HUES64 (cell line): ENCODE results near the gene DOC2B.

Source experiments
- H3K27ac ChIP-seq: 2 replicates; pipeline ENCODE4 v1.7.0; 2013; ENCODE audit warnings: low read depth, low read length, inconsistent platforms
- H3K27me3 ChIP-seq: 2 replicates; pipeline ENCODE4 v1.6.1; 2013; ENCODE audit warnings: mild to moderate bottlenecking, low read length; ENCODE audit not compliant: insufficient read depth
- H3K36me3 ChIP-seq: 2 replicates; pipeline ENCODE4 v1.6.1; 2013; ENCODE audit warnings: mild to moderate bottlenecking, low read length; ENCODE audit not compliant: insufficient read depth
- H3K4me1 ChIP-seq: 2 replicates; pipeline ENCODE4 v1.6.1; 2013; ENCODE audit warnings: mild to moderate bottlenecking, low read length, moderate library complexity; ENCODE audit not compliant: insufficient read depth
- H3K4me3 ChIP-seq: 2 replicates; pipeline ENCODE4 v1.5.1; 2013; ENCODE audit warnings: mild to moderate bottlenecking, low read length, moderate library complexity
- H3K9ac ChIP-seq: 2 replicates; pipeline ENCODE4 v1.6.1; 2013; ENCODE audit warnings: mild to moderate bottlenecking, low read depth, low read length
- H3K9me3 ChIP-seq: 2 replicates; pipeline ENCODE4 v1.6.1; 2013; ENCODE audit warnings: low read depth, low read length; ENCODE audit not compliant: insufficient read depth
- WGBS: fragments of 150-250, 120-280 bp; methylation state at CpG from one replicate; pipeline ENCODE4 v1.1.7; 2013; ENCODE audit warnings: missing lambda C conversion rate; 5-methylcytosine and 5-hydroxymethylcytosine counted together

The DOC2B gene

DNA sequence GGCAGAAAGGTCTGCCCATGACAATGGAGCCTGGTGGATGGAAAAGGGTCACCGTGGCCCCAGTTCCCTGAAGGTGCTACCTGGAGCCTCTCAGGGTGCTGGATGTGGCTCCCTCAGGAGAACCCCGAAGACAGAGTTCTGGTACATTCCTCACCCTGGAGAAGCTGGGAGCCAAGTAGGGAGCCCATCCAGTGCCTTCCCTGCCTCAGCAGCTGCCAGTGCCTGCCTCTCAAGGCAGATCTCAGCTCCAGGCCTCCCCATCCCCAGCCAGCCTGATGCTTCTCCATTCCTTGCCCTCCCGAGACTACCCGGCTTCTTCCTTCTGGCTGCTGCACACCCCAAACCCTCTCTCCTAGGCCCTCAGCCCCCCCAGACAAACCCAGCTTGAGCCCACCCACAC, 23.5 kb downstream of the DOC2B start:
- Histone ChIP-seq H3K9ac (no peak overlapping the region), H3K36me3 (no peaks in the 10 kb centered on the region), H3K27me3 (no peaks in the 10 kb centered on the region), H3K4me1 (no peaks in the 10 kb centered on the region), H3K4me3 (no peak overlapping the region), H3K27ac (no peak overlapping the region), H3K9me3 (no peaks in the 10 kb centered on the region)
- 90% methylated on average over 4 of the region's 4 CpGs for WGBS

DNA sequence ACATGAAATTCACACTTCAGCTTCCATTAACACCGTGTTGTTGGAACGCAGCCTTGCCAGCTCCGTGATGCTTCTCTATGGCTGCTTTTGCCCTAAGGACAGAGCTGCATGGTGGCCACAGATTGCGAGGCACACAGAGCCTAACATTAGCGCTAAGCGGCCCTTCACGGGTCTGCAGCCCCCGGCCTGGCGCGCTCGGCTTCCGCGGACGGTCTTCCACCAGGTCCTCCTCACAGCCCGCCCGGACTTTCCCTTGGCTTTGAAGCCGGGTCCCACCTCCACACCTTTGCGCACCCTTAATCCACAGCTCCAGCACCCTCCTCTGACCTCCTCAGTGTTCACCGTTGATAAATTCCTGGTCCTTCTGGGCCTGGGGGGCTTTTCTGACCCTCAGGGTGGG, 24.5 kb downstream of the DOC2B start:
- WGBS, result 95% methylated on average over 19 of the region's 19 CpGs
- H3K9ac ChIP-seq, result no peak overlapping the region
- no peaks in the 10 kb centered on the region for H3K4me1 ChIP-seq
- H3K27me3 ChIP-seq, result no peaks in the 10 kb centered on the region
- H3K36me3 ChIP-seq, result no peaks in the 10 kb centered on the region
- no peaks in the 10 kb centered on the region for H3K9me3 ChIP-seq
- H3K4me3 ChIP-seq, result no peak overlapping the region
- no peak overlapping the region for H3K27ac ChIP-seq

DNA sequence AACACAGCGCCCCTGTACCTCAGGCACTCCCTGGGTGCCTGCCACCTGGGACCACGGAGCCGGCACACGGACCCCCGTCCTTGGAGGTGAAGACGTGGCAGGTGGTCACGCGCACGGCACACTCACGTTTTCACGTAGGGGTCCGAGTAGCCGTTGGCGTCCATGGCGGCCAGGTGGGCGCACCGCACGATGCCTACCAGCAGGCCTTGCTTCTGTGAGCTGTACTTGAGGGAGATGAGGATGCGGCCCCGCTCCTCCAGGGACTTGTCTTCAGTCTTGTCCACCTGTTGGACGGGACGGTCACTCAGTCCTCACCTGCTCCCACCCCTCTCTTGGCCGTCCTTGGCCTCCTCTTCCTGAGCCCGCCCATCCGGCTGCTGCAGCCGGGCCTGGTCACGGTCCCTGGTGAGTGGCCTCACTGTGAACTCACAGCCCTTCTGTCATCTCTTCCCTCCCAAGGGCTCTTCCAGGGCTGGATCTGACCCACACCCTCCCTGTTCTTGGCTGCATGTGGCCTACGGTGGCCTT, 25.3 kb downstream of the DOC2B start:
- WGBS, result 96% methylated on average over 28 of the region's 28 CpGs

DNA sequence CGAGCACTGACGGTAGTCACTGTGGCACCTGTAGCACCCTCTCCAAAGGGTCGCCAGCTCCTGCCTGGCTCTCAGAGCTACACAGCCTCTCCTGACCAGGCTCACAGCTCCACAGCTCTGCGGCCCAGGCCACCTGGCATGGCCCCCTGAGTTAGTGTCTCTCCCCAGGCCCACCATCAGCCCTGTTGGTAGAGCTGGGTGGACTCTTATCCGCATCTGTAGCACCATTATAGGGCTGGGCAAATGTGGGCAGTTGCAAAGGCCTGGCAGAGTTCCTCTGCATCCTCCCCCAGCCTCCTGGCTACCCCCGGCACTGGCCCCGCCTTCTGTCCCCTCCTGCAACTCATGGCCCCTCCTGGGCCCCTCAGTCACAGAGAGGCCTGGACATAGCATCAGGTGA, 25.9 kb downstream of the DOC2B start:
- no peak overlapping the region for H3K9ac ChIP-seq
- 97% methylated on average over 7 of the region's 7 CpGs for WGBS
- no peaks in the 10 kb centered on the region for H3K4me1 ChIP-seq
- no peaks in the 10 kb centered on the region for H3K9me3 ChIP-seq
- no peak overlapping the region for H3K4me3 ChIP-seq
- no peaks in the 10 kb centered on the region for H3K36me3 ChIP-seq
- H3K27ac ChIP-seq, result no peak overlapping the region
- no peaks in the 10 kb centered on the region for H3K27me3 ChIP-seq

More for the DNA sequence above, 25.3 kb downstream of the DOC2B start:
- Histone ChIP-seq H3K27ac (no peak overlapping the region), H3K4me1 (no peaks in the 10 kb centered on the region), H3K27me3 (no peaks in the 10 kb centered on the region), H3K36me3 (no peaks in the 10 kb centered on the region), H3K9me3 (no peaks in the 10 kb centered on the region), H3K9ac (no peak overlapping the region), H3K4me3 (no peak overlapping the region)

DNA sequence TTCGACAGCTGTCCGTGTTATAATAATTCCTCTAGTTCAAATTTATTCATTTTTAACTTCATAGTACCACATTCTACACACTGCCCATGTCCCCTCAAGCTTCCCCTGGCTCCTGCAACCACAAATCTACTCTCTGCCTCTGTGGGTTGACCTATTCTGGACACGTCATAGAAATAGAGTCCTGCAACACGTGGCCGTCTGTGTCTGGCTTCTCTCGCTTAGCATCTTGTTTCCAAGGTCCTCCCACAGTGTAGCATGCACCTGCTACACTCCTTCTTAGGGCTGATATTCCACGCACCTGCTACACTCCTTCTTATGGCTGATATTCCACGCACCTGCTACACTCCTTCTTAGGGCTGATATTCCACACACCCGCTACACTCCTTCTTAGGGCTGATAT, 27.6 kb downstream of the DOC2B start:
- Histone ChIP-seq H3K4me3 (no peak overlapping the region), H3K36me3 (no peaks in the 10 kb centered on the region), H3K27ac (no peak overlapping the region), H3K27me3 (no peaks in the 10 kb centered on the region), H3K4me1 (no peaks in the 10 kb centered on the region), H3K9me3 (no peaks in the 10 kb centered on the region), H3K9ac (no peak overlapping the region)
- WGBS, result 94% methylated on average over 9 of the region's 9 CpGs

DNA sequence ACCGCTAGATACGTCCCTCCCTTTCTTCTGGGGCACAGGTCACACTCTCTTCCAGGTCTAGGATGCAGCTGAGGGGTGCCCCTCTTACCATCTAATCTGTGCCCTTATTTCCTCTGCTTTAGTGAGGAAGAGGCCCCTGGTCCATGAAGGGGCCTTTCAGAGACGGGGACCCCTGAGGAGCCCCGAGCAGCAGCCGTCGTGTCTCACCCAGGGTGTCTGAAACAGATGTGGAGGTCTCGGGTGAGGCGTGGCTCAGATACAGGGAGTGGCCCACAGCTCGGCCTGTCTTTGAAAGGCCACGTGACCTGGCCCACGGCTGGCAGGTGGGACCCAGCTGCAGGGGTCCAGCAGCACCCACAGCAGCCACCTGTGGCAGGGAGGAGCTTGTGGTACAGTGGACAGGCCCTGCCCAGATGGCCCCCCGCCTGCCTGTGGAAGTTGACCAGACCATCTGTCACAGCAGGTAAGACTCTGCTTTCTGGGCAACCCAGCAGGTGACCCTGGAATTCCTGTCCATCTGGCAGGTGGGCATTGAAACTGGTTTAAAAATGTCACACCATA, 28.5 kb downstream of the DOC2B start:
- no peaks in the 10 kb centered on the region for H3K27me3 ChIP-seq
- H3K4me1 ChIP-seq, result no peaks in the 10 kb centered on the region
- no peaks in the 10 kb centered on the region for H3K9me3 ChIP-seq
- H3K9ac ChIP-seq, result no peak overlapping the region
- H3K27ac ChIP-seq, result no peak overlapping the region
- no peaks in the 10 kb centered on the region for H3K36me3 ChIP-seq
- 96% methylated on average over 12 of the region's 12 CpGs for WGBS
- no peak overlapping the region for H3K4me3 ChIP-seq

DNA sequence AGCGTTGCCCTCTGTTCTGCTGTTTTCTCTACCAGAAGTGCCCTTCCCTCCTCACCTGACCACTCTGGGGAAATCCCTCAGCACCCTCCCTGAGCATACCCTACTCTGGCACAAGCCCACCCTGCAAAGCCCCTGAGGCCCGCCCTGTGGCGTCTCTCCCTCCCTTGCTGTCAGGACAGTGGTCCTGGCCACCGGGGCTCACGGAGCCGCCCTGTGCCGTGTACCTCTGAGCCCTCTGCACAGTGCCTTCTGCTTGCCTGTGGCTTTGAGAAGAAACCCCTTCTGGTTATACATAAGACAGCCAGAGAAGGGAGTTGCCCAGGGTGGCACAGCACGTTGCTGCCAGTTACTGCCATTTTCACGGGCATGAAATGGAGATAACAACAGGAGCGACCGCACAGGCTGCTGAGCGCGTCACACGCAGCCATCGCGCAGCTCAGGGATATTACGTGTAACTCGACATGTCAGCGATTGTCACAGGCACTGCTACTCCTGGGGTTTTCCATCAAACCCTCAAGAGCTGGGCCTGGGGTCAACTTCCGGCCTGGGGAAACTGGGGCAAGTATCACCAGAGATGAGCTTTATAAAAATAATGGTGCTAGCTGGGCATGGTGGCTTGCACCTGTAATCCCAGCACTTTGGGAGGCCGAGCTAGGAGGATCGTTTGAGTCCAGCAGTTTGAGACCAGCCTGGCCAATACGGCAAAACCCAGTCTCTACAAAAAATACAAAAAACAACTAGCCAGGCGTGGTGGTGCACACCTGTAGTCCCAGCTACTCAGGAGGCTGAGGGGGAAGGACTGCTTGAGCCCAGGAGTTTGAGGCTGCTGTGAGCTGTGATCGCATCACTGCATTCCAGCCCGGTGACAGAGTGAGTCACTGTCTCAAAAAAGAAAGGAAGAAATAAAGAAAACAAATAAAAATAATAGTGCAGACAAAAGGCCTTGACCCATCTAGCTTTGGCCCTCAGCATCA, 29.3 kb downstream of the DOC2B start:
- Histone ChIP-seq H3K27ac (no peak overlapping the region), H3K9me3 (no peaks in the 10 kb centered on the region), H3K9ac (no peak overlapping the region), H3K4me1 (no peaks in the 10 kb centered on the region), H3K36me3 (no peaks in the 10 kb centered on the region), H3K27me3 (no peaks in the 10 kb centered on the region), H3K4me3 (no peak overlapping the region)
- 82% methylated on average over 26 of the region's 26 CpGs for WGBS

DNA sequence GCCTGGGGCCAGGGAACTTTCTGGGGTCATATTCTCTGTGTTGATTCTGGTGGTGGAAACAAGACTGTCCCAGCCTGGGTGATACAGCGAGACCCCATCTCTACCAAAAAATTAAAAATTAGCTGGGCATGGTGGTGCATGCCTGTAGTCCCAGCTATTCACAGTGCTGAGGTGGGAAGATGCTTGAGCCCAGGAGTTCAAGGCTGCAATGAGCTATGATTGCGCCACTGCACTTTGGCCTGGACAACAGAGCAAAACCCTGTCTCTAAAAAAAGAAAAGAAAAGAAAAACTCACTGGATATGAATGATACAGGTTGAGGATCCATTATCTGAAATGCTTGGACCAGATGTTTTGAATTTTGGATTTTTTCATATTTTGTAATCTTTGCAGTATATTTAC, 30.4 kb downstream of the DOC2B start:
- H3K27ac ChIP-seq, result no peak overlapping the region
- H3K36me3 ChIP-seq, result no peaks in the 10 kb centered on the region
- no peaks in the 10 kb centered on the region for H3K27me3 ChIP-seq
- H3K9ac ChIP-seq, result no peak overlapping the region
- no peaks in the 10 kb centered on the region for H3K9me3 ChIP-seq
- WGBS, result 100% methylated on average over 1 of the region's 2 CpGs
- H3K4me3 ChIP-seq, result no peak overlapping the region
- no peaks in the 10 kb centered on the region for H3K4me1 ChIP-seq

DNA sequence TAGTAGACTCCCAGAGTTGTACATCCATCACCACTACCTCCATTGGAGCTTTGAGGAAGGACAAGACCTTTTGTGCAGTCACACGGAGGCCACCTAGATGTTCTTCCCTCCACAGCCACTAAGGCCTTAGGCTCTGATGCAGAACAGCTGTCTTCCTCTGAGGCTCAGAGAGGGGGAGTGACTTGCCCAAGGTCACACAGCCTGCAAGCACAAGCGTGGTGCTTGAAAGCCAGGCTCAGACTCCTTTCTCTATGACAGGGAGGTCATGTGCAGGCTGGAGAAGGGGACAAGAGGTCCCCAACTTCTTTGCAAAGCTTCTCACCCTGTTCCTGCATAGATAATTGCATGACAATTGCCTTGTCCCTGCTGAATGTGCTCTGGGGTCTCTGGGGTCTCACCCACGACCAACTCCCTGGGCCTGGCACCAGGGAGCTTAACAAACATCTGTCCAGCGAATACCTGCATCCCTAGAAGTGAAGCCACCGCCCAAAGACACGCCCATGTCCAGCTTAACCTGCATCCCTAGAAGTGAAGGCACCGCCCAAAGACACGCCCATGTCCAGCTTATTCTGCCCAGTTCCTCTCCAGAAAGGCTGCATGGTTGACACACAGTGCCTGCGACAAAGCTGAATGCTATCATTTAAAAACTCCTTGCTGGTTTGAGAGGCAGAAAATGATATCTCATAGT, 31.4 kb downstream of the DOC2B start:
- no peak overlapping the region for H3K27ac ChIP-seq
- no peaks in the 10 kb centered on the region for H3K9me3 ChIP-seq
- no peak overlapping the region for H3K4me3 ChIP-seq
- H3K9ac ChIP-seq, result no peak overlapping the region
- no peaks in the 10 kb centered on the region for H3K4me1 ChIP-seq
- no peaks in the 10 kb centered on the region for H3K27me3 ChIP-seq
- WGBS, result 90% methylated on average over 9 of the region's 9 CpGs
- H3K36me3 ChIP-seq, result no peaks in the 10 kb centered on the region

DNA sequence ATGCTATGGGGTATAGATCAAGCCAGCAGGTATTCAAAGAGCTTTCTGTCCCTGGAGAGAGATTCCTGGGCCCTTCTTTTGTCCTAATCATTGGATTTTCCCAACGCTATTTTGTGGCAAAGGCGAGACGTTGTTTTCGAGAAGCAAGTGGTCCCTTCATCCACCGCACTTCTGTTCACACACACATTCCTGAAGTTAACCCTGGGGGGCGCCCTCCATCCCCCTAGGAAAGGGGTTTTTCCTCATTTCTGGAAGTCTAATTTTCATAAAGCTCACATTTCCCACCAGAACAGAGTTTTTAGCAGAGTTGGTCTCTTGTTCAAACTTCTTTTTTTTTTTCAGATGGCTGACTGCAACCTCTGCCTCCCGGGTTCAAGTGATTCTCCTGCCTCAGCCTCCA, 32.2 kb downstream of the DOC2B start:
- Histone ChIP-seq H3K4me1 (no peaks in the 10 kb centered on the region), H3K9ac (no peak overlapping the region), H3K4me3 (no peak overlapping the region), H3K27me3 (no peaks in the 10 kb centered on the region), H3K36me3 (no peaks in the 10 kb centered on the region), H3K27ac (no peak overlapping the region), H3K9me3 (no peaks in the 10 kb centered on the region)
- WGBS, result 80% methylated on average over 7 of the region's 7 CpGs

DNA sequence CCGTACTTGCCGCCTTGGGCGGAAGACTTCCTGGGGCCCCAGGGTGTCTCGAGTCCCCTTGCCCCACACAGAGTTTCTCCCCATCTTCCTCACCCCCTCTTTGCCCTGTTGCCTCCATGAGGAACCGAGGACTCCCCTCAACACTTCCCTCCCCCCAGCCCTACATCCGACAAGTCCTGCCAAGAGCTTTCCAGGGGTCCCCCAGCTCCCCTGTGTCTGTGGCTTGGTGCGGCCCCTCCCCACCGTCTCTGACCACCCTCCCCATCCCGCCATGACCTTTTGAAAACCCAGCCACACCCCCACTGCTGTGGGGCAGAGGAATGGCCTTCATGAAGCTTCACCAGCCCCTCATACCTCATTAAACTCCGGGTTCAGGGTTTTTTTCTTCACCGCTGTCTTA, 32.7 kb downstream of the DOC2B start:
- 85% methylated on average over 10 of the region's 11 CpGs for WGBS
- Histone ChIP-seq H3K9ac (no peak overlapping the region), H3K27me3 (0 out of 2 replicates have a peak, but pooled peaks cover under 1% of the 10 kb centered on the region), H3K36me3 (no peaks in the 10 kb centered on the region), H3K4me3 (no peak overlapping the region), H3K27ac (no peak overlapping the region), H3K9me3 (no peaks in the 10 kb centered on the region), H3K4me1 (no peaks in the 10 kb centered on the region)
